ENCODE measurements around the gene ROR2. TPM values are rescaled to one million over a fixed set of nuclear protein-coding genes. Genes with fewer than 3 reads are reported as not detected.

The ROR2 gene
- total and polyA plus RNA-seq, 2 of the 8 experiments (the other 6 are each of a cell fraction or from before 2014, with no cell fraction given) = 2.7 to 4.3 TPM

DNA sequence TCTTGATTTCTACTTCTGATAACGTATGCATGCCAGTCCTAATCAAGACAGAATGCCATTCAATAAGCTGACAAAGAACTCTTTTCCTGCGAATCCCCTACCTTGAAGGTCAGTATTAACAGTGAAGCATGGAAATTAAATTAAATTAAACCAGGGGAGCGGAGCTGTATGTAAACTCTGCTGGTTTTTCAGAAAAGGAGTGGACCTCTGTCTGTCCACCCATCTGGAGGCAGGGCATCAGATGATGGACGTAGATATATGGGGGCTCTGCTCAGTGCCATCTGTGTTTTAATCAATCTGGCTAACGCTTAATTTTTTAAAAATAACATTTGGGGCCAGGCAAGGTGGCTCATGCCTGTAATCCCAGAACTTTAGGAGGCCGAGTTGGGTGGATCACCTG is 101.9 kb downstream of the ROR2 start:
- no peaks in the 10 kb centered on the region for H3K36me3 ChIP-seq (ENCODE audit: control insufficient read depth in 2 of 4, insufficient read depth in 4 of 4, low read length in 3 of 4)
- no peak overlapping the region for H2BK15ac ChIP-seq (ENCODE audit: low read length)
- H4K91ac ChIP-seq (replicated peaks; ENCODE audit: insufficient read length, low read length) = no peak overlapping the region
- no peaks in the 10 kb centered on the region for H4K20me1 ChIP-seq (replicated peaks in 1 of 2; ENCODE audit: control insufficient read depth in 1 of 2, insufficient read depth in 2 of 2, low read length in 2 of 2)
- no peak overlapping the region for H3K14ac ChIP-seq (ENCODE audit: insufficient read length)
- H3K79me1 ChIP-seq (ENCODE audit: low read depth, low read length) = no peaks in the 10 kb centered on the region
- FAIRE-seq = no peak
- H3K23me2 ChIP-seq (ENCODE audit: low read depth, low read length) = no peaks in the 10 kb centered on the region
- H2BK20ac ChIP-seq (ENCODE audit: low read length) = no peak overlapping the region
- ChIA-PET POLR2A (ENCODE audit: partially characterized antibody) (interaction anchor here (0.9 kb wide), 1 partner anchor 9 kb away, joined by 3 read pairs; no protein-coding TSS in a partner anchor), CTCF (ENCODE audit: partially characterized antibody) (interaction anchor here (1.3 to 1.5 kb wide), 3 partner anchors 10 to 66 kb away, joined by 3 to 5 read pairs (median 3); no protein-coding TSS in a partner anchor)
- no peak overlapping the region for H3K27ac ChIP-seq (ENCODE audit: low read depth, low read length)
- DNase-seq (ENCODE audit: low read depth in 1 of 2, low spot score in 2 of 2) = no peak
- no peak for TF ChIP-seq CEBPB (IDR thresholded peaks at IDR 0.05; ENCODE audit: low read depth, low read length)
- H3K56ac ChIP-seq (replicated peaks; ENCODE audit: insufficient read length, low read depth, low read length) = no peak overlapping the region
- no peaks in the 10 kb centered on the region for H3K9me3 ChIP-seq (ENCODE audit: insufficient read depth in 2 of 2, low read depth in 1 of 2, low read length in 1 of 2)
- no peak overlapping the region for H3K23ac ChIP-seq (ENCODE audit: insufficient read length)
- no peak overlapping the region for H4K8ac ChIP-seq (ENCODE audit: extremely low read depth, insufficient read depth, low read length)
- no peak overlapping the region for H4K5ac ChIP-seq (ENCODE audit: insufficient read length, low read depth, low read length)
- no peak overlapping the region for H3K9ac ChIP-seq (replicated peaks in 1 of 4; ENCODE audit: extremely low read depth in 1 of 4, low read depth in 3 of 4, low read length in 3 of 4)
- no peak overlapping the region for H2AFZ ChIP-seq (ENCODE audit: low read length)
- peaks cover 0 to 7% (median 6%) of the 10 kb centered on the region in 4 experiments; a peak in 5 of 7 replicates for H3K4me1 ChIP-seq (replicated peaks in 1 of 4; ENCODE audit: control insufficient read depth in 3 of 4, insufficient read depth in 4 of 4, low read length in 3 of 4)
- no peaks in the 10 kb centered on the region for H3K27me3 ChIP-seq (replicated peaks in 1 of 4; ENCODE audit: control insufficient read depth in 3 of 4, extremely low read depth in 1 of 4, insufficient read depth in 3 of 4, low read length in 3 of 4)
- H3K79me2 ChIP-seq (ENCODE audit: control insufficient read depth in 1 of 2, insufficient read depth in 2 of 2, low read length in 2 of 2) = no peaks in the 10 kb centered on the region
- H2BK12ac ChIP-seq (ENCODE audit: low read depth, low read length) = no peak overlapping the region
- WGBS, 2 experiments (ENCODE audit: extremely low coverage in 1 of 2, insufficient coverage in 1 of 2, insufficient read length in 1 of 2, insufficient replicate concordance in 2 of 2, low coverage in 1 of 2, low lambda C conversion rate in 2 of 2, missing lambda C conversion rate in 1 of 2) = 90% methylated on average over 6 of the region's 6 CpGs; no CpG with 5 or more reads in 1 of the 2 experiments
- no peak overlapping the region for H3K4ac ChIP-seq (replicated peaks; ENCODE audit: insufficient read length, low read depth, low read length)
- no peak overlapping the region for H2BK5ac ChIP-seq (ENCODE audit: low read depth, low read length)
- no peak overlapping the region for H3K18ac ChIP-seq (ENCODE audit: extremely low read depth, low read length)
- no peak overlapping the region for H2BK120ac ChIP-seq (replicated peaks; ENCODE audit: low read depth, low read length)
- H2AK5ac ChIP-seq (ENCODE audit: low read depth, low read length) = no peak overlapping the region
- no peak overlapping the region for H3K4me3 ChIP-seq (ENCODE audit: extremely low read depth in 1 of 4, insufficient read depth in 2 of 4, low read depth in 3 of 4, low read length in 4 of 4)
- no peak overlapping the region for H3K4me2 ChIP-seq (ENCODE audit: insufficient read depth in 1 of 2, low read depth in 2 of 2, low read length in 2 of 2)

Measured in H1 (cell line).